GM12864 (cell line): ENCODE data around the gene KRTAP5-4.
"Not testable (repeated sequence)": the region's sequence is repeated elsewhere in the genome, so short reads cannot be mapped to it uniquely, and the experiment has no call there.

Experiments
- DNase-seq: peaks from one replicate; pipeline ENCODE4 v3.0.0-alpha.2; 2011; ENCODE audit warnings: low read depth
- H3K4me3 ChIP-seq: 2 replicates; pipeline ENCODE4 v1.5.1; 2011; ENCODE audit warnings: mild to moderate bottlenecking, low read depth, low read length, control low read depth
- TF ChIP-seq, protein P1 (sequence below): IDR thresholded peaks from 2 replicates; pipeline ENCODE4 v1.5.1; 2011; ENCODE audit warnings: low read depth, mild to moderate bottlenecking, moderate library complexity, low read length, control low read depth, inconsistent platforms; ENCODE audit errors: missing control alignments

Gene KRTAP5-4

GRCh38 chr11:1667121-1667850 lies 45.3 kb upstream of the KRTAP5-4 start:
- no peak overlapping the region for H3K4me3 ChIP-seq
- no peak for DNase-seq
- TF ChIP-seq, protein P1, sequence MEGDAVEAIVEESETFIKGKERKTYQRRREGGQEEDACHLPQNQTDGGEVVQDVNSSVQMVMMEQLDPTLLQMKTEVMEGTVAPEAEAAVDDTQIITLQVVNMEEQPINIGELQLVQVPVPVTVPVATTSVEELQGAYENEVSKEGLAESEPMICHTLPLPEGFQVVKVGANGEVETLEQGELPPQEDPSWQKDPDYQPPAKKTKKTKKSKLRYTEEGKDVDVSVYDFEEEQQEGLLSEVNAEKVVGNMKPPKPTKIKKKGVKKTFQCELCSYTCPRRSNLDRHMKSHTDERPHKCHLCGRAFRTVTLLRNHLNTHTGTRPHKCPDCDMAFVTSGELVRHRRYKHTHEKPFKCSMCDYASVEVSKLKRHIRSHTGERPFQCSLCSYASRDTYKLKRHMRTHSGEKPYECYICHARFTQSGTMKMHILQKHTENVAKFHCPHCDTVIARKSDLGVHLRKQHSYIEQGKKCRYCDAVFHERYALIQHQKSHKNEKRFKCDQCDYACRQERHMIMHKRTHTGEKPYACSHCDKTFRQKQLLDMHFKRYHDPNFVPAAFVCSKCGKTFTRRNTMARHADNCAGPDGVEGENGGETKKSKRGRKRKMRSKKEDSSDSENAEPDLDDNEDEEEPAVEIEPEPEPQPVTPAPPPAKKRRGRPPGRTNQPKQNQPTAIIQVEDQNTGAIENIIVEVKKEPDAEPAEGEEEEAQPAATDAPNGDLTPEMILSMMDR = no peak

- H3K4me3 ChIP-seq = no peak overlapping the region
- TF ChIP-seq, protein P1 = no peak
- no peak for DNase-seq
Observed at GRCh38 chr11:1665313-1665712, 43.4 kb upstream of the KRTAP5-4 start.

DNA sequence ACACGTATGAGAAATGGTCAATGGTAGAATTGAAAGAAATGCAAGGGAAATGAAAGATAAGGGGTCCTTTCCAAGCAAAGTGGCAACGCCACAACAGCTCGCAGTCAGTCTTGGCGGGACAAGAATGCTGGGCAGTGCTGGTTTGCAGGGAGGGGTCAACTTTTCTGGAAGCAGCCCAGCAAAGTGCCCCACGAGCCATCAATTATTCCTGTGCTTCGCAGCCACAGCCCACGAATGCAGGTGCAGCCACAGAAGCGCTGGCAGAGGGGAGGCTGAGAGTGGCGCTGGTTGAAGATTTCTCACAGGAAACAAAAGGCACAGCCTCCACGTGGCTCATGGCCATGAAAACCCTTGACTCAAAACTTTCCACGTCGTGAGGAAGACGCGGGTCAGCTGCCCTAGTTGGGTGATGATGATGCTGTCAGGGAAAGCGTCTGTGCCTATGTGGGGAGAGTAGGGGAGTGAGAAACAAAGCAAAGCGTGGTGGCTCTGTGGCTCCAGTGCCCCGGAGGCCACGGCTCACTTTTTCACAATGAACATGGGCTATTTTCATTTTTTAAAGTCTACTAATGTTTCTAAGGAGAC lies 40.9 kb upstream of the KRTAP5-4 start:
- not testable (repeated sequence) for H3K4me3 ChIP-seq, DNase-seq

GRCh38 chr11:1661454-1662269 lies 39.7 kb upstream of the KRTAP5-4 start:
- not testable (repeated sequence) for DNase-seq, H3K4me3 ChIP-seq

DNA sequence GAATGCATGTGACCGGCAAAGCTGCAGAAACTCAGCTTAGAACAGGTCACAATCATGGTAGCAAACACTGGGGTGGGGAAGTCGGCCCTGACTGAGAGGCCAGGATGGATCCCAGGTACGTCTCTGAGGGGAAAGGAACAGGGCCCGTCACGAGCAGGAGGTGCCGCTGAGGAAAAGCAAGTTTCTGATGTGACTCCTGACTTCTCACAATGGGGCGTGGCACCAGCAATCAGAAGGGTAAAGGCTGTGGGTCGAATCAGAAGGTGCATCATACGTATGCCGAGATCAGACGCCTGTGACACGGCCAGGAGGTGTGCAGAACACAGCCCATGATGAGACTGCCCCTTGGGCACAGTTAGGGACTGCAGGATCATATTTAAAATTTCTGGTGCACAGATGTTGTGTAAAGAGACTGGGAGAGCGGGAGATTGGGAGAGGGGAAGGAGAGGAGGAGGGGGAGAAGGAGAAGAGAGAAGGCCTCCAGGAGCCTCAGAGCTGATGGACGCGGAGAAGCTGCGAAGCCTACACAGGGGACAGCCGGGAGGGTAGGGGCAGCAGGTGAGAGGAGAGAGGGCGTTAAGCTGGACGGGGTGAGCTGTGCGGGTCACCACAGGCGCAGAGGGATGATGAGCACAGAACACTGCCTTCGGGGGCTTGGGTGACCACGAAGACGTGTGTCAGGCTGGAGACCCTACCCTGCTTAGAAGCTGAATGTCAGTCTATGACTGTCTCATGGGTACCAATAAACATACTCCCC lies 38.4 kb upstream of the KRTAP5-4 start:
- no peak overlapping the region for H3K4me3 ChIP-seq
- no peak for DNase-seq
- TF ChIP-seq, protein P1 = no peak

DNA sequence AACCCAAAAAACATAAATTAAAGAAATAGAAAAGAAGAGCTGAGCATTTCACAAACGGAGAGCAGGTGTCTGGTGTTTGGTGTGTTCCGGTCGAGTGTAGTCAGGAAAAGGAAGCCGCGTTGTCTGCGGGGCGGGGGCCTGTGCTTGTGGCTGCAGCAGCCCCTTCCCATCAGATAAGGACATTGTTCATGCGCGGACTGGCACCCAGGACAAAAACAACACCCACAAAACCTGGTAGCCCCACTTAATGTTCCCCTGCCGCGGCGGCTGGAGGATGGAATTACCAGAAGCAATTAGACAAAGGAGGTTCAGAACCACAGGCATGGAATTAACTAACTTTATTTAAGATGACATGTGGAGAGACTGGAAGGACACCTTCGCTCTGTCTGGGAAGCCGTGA lies 37.6 kb upstream of the KRTAP5-4 start:
- no peak for DNase-seq
- TF ChIP-seq, protein P1 = no peak

DNA sequence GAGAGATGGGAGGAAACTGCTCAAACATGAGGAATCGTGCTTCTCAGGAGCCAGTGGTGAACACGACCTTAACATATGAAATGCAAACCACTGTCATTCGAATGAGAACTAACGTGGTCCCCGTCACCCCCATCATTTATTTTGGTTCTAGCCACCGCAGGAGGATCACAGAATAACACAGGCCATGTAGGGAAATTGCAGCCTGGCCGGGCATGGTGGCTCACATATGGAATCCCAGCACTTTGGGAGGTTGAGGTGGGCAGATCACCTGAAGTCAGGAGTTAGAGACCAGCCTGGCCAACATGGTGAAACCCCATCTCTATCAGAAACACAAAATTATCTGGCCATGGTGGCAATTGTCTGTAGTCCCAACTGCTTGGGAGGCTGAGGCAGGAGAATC lies 34.7 kb upstream of the KRTAP5-4 start:
- TF ChIP-seq, protein P1 = no peak
- no peak for DNase-seq
- H3K4me3 ChIP-seq = no peak overlapping the region

More for the DNA sequence above, 37.6 kb upstream of the KRTAP5-4 start:
- H3K4me3 ChIP-seq = no peak overlapping the region
